Astrocyte of the hippocampus (primary cell): ENCODE results near the gene CILP2.

Experiments used
- DNase-seq: peaks from one replicate; pipeline ENCODE4 v3.0.0; 2011; ENCODE audit warnings: low read depth, low spot score

The CILP2 gene

DNA sequence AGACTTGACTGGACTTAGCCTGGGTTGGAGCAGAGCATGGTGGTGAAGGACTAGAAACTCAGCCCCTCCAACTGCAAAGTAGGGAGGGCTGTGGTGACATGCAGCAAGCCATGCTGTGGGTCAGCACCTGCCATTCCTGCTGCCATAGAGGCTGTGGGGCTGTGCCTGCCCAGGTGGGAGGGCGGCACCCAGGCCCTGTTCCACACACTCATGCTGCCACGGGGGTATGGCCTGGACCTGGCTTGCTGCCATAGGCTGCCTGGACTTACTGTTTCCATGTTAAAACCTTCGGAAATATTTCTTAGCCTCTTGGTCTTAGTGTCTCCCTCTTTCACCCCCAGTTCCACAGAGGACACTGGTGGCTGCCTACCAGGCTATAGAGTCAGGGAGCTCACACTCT, 29.3 kb downstream of the CILP2 start:
- DNase-seq: no peak

DNA sequence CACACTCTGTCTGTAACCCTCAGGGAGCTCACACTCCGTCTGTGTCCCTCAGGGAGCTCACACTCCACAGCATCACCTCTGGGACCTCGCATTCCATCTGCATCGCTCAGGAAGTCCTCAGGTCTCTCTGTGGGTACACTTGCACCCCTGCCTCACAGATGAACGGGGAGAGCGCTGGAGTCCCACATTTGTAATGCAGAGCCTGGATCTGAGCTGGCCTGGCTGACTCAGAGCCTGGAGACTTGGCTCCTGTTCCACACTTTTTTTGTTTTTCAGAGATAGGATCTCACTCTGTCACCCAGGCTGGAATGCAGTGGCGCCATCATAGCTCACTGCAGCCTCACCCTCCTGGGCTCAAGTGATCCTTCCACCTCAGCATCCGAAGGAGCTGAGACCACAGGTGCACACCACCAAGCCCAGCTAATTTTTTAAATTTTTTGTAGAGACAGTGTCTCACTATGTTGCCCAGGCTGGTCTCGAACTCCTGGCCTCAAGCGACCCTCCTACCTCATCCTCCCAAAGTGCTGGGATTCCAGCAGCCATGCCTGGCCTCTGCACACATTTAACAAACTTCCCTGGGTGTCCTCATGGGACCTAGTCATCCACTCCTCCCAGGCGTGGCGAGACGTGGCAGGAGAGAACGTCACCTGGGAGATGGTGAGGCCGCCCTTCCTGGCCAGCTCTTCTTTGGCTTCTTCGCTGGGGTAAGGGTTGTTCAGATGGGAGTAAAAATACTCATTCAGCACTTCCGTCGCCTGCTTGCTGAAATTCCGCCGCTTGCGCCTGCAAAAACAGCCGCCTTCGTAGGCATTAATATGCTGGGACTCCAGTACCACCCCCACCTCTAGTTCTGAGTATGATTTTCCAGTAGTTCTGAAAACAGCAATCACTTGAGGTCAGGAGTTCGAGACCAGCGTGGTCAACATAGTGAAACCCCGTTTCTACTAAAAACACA, 31.0 kb downstream of the CILP2 start:
- DNase-seq: peak; percentile 55

DNA sequence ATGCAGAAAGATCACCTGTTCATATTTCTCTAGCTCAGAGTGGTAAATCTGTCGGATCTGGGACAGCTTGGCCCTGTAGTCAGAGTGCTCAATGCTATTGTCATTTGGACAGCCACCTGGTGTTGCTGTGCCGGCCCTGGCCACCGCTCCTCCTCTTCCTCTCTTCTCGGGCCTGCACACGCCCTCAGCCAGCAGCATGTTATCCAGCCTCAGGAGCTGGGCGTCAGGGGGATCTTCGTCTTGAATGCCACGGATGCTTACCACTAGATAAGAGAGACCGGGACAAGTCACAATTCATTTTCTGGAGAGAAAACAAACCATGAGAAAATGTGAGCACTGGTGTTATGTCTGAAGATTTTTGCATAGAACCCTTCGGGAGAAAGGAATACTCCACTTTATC, 32.5 kb downstream of the CILP2 start:
- DNase-seq: no peak

DNA sequence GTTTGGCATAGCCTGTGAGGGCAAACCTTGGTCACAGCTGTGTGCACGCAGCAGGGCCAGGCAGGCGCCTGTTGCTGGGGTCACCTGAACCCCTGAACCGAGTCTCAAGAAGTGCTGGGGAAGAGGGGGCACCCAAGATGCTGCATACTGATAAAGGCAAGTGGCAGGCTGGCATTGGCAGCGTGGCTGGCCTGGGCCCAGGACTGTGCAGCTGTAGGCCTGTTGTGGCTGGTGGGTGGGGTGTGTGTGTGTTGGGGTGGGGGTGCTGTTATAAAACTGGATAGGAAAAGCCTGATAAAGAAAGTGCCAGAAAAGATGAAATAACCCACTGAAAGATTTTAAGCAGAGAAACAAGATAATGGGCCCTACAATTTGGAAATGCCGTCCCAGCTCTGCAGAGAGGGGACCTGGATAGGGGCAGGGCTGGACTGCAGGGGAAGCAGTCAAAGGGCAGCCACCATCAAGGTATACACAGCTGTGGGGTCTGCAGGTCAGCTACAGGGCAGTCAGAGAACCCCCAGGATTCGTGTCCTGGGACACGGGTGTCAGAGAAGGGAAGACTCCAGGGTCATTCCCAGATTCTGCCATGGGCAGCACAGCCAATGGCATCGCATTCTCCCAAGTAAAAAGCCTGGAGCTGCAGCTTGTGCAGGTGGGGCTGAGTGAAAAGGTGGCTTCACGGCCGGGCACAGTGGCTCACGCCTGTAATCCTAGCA, 33.2 kb downstream of the CILP2 start:
- DNase-seq: no peak

GRCh38 chr19:19575411-19575810, 37.3 kb downstream of the CILP2 start:
- no peak for DNase-seq

- no peak for DNase-seq
These were observed 40.2 kb downstream of the CILP2 start for GRCh38 chr19:19578252-19578651.

GRCh38 chr19:19579533-19580361, 41.7 kb downstream of the CILP2 start:
- no peak for DNase-seq

DNA sequence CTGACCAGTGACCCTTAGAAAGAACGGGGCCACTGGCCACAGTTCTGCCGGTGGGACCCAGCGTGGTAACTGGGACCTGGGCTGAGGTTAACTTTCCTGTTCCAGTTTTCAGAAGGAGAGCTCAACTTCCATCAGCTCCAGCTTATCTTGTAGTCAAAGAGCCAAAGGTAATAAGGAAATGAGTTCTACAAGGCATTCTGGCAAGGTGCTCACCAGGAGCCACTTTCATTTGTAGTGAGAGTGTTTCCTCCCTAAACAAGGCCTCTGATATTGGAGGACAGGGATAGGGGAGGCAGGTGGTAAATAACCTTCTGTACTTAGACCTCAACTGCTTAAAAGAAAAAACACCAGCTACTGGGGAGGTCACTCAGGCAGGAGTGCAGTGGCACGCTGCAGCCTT, 42.4 kb downstream of the CILP2 start:
- DNase-seq: no peak

DNA sequence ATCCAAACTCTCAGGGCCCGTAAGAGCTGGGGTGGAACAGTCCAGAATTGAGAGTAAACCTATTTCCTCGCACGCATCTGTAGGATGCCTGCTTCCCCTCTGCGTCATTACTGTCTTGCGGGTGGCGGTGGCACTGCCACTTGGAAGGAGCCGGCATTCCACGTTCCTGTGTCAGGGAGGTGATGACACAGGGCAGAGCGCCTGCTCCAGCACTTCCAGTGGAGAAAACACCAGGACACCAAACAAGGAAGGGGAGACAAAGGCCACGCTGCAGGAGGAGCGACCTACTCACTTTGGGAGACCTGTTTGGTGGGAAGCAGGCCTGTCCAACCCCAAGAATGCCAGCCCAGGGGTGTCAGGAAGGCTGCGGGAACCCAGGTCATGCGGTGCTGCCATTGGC, 43.3 kb downstream of the CILP2 start:
- DNase-seq: no peak

- no peak for DNase-seq
These were observed 44.4 kb downstream of the CILP2 start for GRCh38 chr19:19582471-19582870.

DNA sequence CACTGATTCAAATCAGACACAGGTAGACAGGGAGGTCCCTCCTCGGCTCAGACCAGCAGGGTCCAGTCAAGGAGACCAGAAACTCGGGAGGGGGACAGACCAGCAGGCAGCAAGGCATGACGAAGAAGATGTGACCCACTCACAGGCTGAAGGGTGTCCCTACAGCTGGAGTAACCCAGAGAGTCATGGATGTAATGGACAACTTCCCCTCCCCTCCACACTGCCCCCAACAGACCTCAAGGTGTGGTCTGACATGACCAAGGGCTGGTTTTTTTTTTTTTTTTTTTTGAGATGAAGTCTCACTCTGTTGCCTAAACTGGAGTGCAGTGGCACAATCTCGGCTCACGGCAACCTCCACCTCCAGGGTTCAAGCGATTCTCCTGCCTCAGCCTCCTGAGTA, 46.3 kb downstream of the CILP2 start:
- DNase-seq: no peak

DNA sequence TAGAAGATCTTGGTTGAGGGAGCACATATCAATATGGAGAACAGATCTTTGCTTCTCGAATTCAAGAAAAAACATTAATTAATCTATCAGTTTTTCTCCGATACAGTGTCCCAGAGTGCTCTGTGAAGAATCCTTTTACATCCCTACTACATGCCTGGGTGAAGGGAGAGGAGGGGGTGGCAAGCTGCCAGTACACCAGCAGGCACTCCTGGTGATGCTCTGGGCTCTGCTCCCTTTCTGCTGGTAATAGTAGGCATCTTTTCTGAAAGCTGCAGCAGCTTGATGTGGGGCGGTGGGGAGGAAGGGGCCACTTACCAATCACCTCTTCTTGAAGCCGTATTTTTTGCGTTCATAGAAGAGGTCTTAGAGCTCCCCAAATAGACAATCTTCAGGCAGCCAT, 49.7 kb downstream of the CILP2 start:
- DNase-seq: no peak

DNA sequence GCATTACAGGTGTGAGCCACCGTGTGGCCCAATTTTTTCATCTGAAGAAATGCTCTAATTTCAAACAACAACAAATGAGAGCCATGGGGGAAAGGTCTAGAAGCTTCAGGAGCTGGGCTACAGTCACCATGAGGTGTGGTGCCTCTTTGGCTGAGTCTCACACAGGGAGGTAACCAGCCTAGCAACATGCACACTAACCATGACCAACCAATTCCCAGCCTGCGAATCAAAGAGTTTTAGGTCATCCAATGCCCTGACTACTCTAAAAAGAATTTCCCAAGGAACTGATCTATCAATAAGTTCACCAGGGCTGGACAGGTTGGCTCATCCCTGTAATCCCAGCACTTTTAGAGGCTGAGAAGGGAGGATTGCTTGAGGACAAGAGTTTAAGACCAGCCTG, 50.5 kb downstream of the CILP2 start:
- no peak for DNase-seq

- peak; percentile 89 for DNase-seq
These were observed 53.2 kb downstream of the CILP2 start for GRCh38 chr19:19591133-19591825.

GRCh38 chr19:19592690-19593089, 54.6 kb downstream of the CILP2 start:
- no peak for DNase-seq

DNA sequence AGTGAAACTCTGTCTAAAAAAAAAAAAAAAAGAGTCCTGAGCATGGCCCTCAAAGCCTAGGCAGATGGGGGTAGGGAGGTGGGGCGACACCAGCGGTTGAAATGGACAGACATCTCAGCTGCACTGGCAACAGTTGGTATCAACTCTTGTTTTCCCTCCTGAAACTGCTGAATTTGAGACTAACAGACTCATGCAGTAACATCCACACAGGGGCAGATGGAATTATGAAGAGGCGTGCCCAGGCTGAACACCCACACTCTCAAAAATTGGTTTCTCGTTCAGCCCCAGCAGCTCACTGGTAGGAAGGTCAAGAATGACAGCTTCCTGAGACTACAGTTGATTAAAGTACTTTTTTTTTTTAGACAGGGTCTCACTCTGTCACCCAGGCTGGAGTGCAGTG, 56.3 kb downstream of the CILP2 start:
- DNase-seq: no peak

DNA sequence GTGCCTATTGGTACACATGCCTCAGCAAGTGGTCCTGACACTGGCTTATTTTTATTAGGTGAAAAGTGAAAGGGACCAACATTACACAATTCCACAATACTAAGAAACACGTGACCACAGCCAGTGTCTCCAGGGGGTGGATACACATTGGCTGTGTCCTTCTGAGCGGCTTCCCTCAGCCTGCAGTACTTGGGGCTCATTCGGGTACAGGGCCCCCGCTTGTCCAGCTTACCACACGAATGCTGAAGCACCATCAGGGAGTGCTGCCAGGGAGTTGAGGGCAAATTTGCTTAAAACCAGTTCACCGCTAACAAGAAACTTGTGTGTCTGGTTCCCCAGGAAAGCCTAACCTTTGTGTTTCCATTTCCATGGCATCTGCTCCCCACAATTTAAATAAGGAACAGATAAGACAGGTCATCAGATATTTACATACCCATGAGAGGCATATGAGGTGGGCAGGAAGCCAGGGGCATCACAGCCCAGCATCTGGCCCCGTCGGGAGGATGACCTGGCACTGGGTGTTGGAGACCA, 57.2 kb downstream of the CILP2 start:
- DNase-seq: no peak
